ENCODE measurements around the gene MRM2.

Gene MRM2

DNA sequence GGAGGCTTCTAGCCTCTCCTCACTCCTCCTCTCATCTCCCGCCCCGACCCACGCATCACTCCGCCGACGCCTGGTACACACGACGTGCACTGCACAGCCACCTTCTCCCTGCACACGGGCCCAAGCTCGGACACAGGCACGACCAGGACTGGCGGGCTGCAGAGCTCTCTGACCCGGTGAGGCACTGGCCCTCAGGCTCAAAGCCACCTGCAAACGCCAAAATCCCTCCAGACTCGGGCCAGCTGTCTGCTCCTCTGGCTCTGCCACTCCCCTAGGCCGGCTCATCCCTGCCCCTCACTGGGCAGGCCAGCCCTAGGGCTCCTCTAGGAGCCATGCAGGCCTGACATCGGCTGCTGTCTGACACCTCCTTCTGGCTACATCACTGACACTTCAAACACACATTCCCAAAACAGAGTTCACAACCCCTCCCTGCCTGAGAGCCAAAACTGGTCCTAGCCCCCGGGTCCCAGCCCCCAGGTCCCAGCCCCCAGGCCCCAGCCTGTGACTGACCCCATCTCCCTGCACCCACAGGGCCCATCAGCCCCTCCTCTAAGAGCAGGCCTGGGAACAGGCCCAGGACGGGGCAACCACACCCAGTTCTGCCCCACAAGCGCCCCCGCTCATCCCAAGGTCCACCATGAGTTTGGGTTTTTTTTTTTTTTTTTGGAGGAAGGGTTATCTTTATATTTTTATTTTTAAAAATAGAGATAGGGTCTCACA is 44.4 kb downstream of the MRM2 start:
- ATAC-seq (replicated peaks), result no peak
- H3K27ac Mint-ChIP-seq, result peak overlapping the region in 1 of 2 donors; percentile 39
- H3K36me3 Mint-ChIP-seq (ENCODE audit: insufficient read depth), result peaks cover 12% of the 10 kb centered on the region
- DNase-seq, result no peak
- no peaks in the 10 kb centered on the region for H3K27me3 Mint-ChIP-seq
- no peaks in the 10 kb centered on the region for H3K9me3 Mint-ChIP-seq
- H3K4me3 Mint-ChIP-seq, result no peak overlapping the region
- H3K4me1 Mint-ChIP-seq (ENCODE audit: low read depth in 2 of 2), result peaks cover 0 to 5% of the 10 kb centered on the region in 2 donors

DNA sequence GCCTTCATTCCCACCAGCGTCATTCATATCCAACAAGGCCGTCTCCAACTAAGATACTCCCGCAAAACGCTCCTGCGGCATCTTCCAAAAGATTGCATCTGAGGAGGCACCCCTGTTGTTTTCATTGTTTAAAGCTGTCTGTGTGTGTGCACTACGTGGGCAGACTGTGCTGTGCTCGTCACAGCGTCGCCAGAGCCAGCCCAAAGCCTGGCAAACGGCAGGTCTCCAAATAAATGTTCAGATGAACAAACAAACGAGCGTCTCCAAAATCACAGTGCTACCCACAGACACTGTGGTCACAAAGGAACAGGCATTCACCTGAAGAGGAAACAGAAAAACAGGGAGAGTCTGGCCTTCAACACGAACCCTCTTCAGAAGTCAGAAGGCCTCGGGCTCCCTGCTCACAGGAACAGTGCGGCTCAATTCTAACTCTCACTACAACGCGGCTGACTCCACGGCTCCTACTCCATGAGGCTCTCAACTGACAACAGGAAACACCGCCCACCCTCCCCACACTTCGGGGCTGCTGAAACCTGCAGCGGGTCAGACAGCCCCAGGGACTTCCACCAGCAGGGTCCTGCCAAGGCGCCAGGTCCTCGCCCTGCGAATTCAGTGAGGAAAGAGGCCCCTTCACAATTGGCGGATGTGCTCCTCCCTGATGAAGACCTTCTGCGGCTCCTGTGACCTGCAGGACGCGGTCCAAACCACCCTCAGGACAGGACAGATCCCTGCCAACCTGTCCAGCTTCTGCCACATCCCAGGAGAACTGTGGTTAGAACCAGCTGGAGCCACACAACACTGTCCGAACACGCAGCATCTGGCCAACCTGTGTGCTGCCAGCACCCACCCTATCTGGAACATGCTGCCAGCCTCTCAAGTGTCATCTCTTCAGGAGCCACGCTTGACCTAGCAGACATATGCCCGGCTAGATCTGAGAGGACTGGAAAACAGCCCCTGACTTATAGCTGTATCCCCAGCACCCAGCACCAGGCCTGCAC is 45.3 kb downstream of the MRM2 start:
- Mint-ChIP-seq H3K4me3 (no peak overlapping the region), H3K4me1 (ENCODE audit: low read depth in 2 of 2) (peaks cover 0 to 5% of the 10 kb centered on the region in 2 donors), H3K27ac (peak overlapping the region in 1 of 2 donors; percentile 39), H3K9me3 (no peaks in the 10 kb centered on the region), H3K36me3 (ENCODE audit: insufficient read depth) (peaks cover 10% of the 10 kb centered on the region), H3K27me3 (no peaks in the 10 kb centered on the region)
- DNase-seq, result no peak
- no peak for ATAC-seq (replicated peaks)

GRCh38 chr7:2195400-2196246 is 46.4 kb downstream of the MRM2 start:
- no peaks in the 10 kb centered on the region for H3K27me3 Mint-ChIP-seq
- H3K36me3 Mint-ChIP-seq (ENCODE audit: insufficient read depth), result peaks cover 6% of the 10 kb centered on the region
- no peak overlapping the region for H3K27ac Mint-ChIP-seq
- H3K4me1 Mint-ChIP-seq (ENCODE audit: low read depth in 2 of 2), result peaks cover 0 to 5% of the 10 kb centered on the region in 2 donors
- ATAC-seq (replicated peaks) (no peak), DNase-seq (no peak)
- H3K4me3 Mint-ChIP-seq, result no peak overlapping the region
- no peaks in the 10 kb centered on the region for H3K9me3 Mint-ChIP-seq

- DNase-seq (no peak), ATAC-seq (replicated peaks) (no peak)
- Mint-ChIP-seq H3K27ac (no peak overlapping the region), H3K4me3 (no peak overlapping the region), H3K27me3 (no peaks in the 10 kb centered on the region), H3K36me3 (ENCODE audit: insufficient read depth) (peaks cover 6% of the 10 kb centered on the region), H3K4me1 (ENCODE audit: low read depth in 2 of 2) (peaks cover 0 to 5% of the 10 kb centered on the region in 2 donors), H3K9me3 (no peaks in the 10 kb centered on the region)
Observed at GRCh38 chr7:2193575-2194305, 48.3 kb downstream of the MRM2 start.

- Mint-ChIP-seq H3K9me3 (no peaks in the 10 kb centered on the region), H3K4me3 (no peak overlapping the region), H3K27me3 (no peaks in the 10 kb centered on the region), H3K27ac (no peak overlapping the region), H3K36me3 (ENCODE audit: insufficient read depth) (peaks cover 6% of the 10 kb centered on the region), H3K4me1 (ENCODE audit: low read depth in 2 of 2) (peaks cover 0 to 6% of the 10 kb centered on the region in 2 donors)
- DNase-seq (no peak), ATAC-seq (replicated peaks) (no peak)
Observed at GRCh38 chr7:2192831-2193534, 49.0 kb downstream of the MRM2 start.

DNA sequence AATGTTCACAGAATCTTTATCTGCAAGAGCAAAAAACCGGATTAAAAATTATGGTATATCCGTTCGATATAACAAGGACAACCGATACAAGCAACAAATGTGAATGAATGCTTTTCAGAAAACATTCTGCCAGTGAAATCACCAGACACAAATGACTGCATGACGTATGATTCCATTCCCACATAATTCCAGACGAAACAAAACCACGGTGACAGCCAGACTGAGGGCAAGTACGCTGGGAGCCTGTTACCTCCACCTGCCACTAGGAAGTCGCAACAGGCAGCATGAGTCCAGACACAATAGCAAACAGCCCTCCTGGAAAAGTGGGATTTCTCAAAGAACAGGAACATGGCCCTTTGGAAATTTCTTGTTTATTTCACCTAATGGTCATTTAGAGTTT is 51.0 kb downstream of the MRM2 start:
- Mint-ChIP-seq H3K9me3 (no peaks in the 10 kb centered on the region), H3K4me3 (no peak overlapping the region), H3K27ac (no peak overlapping the region), H3K27me3 (no peaks in the 10 kb centered on the region), H3K4me1 (ENCODE audit: low read depth in 2 of 2) (peaks cover 0 to 1% of the 10 kb centered on the region in 2 donors), H3K36me3 (ENCODE audit: insufficient read depth) (peaks cover 3% of the 10 kb centered on the region)
- ATAC-seq (replicated peaks) (no peak), DNase-seq (no peak)

DNA sequence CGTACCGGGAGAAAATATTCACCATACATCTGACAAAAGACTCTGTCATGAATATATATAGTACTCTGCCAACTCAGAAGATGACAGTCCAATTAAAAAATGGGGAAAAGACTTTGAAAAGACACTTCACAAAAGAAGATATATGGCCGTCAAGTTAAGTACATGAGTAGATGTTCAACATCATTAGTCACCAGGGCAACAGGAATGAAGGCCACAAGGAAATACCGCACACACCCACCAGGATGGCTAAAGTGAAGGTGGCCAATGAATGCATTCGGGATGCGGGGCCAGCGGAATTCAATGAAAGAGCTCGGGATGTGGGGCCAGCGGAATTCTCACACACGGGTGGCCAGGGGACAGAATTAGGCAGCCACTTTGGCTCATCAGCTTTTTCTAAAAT is 51.5 kb downstream of the MRM2 start:
- H3K4me3 Mint-ChIP-seq, result no peak overlapping the region
- ATAC-seq (replicated peaks) (no peak), DNase-seq (no peak)
- H3K27me3 Mint-ChIP-seq, result no peaks in the 10 kb centered on the region
- peaks cover 2% of the 10 kb centered on the region for H3K36me3 Mint-ChIP-seq (ENCODE audit: insufficient read depth)
- H3K9me3 Mint-ChIP-seq, result no peaks in the 10 kb centered on the region
- H3K4me1 Mint-ChIP-seq (ENCODE audit: low read depth in 2 of 2), result peaks cover 0 to 1% of the 10 kb centered on the region in 2 donors
- H3K27ac Mint-ChIP-seq, result no peak overlapping the region

- H3K9me3 Mint-ChIP-seq, result no peaks in the 10 kb centered on the region
Observed at GRCh38 chr7:2186166-2186565, 55.8 kb downstream of the MRM2 start.

GRCh38 chr7:2185715-2186114 is 56.3 kb downstream of the MRM2 start:
- peaks cover 0 to 1% of the 10 kb centered on the region in 2 donors for H3K4me1 Mint-ChIP-seq (ENCODE audit: low read depth in 2 of 2)
- no peak overlapping the region for H3K4me3 Mint-ChIP-seq
- DNase-seq (no peak), ATAC-seq (replicated peaks) (no peak)
- no peaks in the 10 kb centered on the region for H3K27me3 Mint-ChIP-seq
- peaks cover 9% of the 10 kb centered on the region for H3K36me3 Mint-ChIP-seq (ENCODE audit: insufficient read depth)
- H3K9me3 Mint-ChIP-seq, result no peaks in the 10 kb centered on the region
- no peak overlapping the region for H3K27ac Mint-ChIP-seq

More at GRCh38 chr7:2186166-2186565, 55.8 kb downstream of the MRM2 start:
- no peaks in the 10 kb centered on the region for H3K27me3 Mint-ChIP-seq
- no peak for DNase-seq
- H3K4me1 Mint-ChIP-seq (ENCODE audit: low read depth in 2 of 2), result peaks cover 0 to 1% of the 10 kb centered on the region in 2 donors
- ATAC-seq (replicated peaks), result no peak
- H3K36me3 Mint-ChIP-seq (ENCODE audit: insufficient read depth), result peaks cover 9% of the 10 kb centered on the region
- H3K4me3 Mint-ChIP-seq, result no peak overlapping the region
- H3K27ac Mint-ChIP-seq, result no peak overlapping the region
